ENCODE measurements around the gene FKTN.

The FKTN gene

DNA sequence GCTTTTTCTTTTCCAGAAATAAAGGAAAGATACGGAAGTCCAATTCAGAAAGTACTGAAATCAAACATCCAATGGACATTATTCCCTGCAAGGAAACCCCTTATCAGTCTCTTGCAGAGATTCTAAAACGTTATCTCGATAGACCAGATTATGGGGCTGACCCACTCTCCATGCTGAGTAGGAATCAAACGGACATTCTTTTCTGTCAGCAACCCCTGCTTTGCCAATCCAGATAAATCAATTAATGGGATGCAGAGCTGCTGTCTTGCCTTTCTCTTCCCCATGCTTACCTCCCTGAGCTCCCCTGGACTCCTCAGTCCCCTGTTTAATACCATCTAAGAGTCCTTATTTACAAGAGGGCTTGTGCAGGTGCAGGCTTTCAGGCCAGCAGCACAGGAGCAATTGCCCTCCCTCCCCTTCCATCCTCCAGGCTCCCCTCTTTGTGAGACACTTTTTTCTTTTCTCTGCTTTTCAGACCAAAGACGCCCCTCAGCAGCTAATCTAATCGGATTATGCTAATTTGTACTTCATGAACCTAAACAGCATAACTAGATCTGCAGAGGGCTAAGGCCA, 118.5 kb downstream of the FKTN start:
- in situ Hi-C loops (cut with MboI; ENCODE audit: low sequenced_read_pairs) = no loop called here

DNA sequence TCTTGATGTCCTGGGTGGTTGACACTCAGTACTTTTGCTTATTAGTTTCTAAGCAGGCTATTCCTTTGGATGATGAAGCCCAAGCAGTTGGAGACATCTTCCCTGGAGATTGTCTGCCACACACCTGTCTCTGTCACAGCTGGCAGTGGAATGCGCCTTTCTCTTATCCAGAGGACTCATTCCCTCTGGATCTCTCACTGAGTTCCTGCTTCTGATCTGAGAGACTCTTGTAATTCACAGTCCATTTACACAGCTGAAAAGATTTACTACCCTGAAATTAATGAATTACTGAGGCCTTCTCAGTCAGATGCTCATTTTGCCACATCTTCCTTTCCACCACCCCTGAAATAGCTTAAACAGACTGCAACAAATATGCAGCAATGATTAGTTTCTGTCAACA, 120.2 kb downstream of the FKTN start:
- in situ Hi-C loops (cut with MboI; ENCODE audit: low sequenced_read_pairs) = no loop called here

DNA sequence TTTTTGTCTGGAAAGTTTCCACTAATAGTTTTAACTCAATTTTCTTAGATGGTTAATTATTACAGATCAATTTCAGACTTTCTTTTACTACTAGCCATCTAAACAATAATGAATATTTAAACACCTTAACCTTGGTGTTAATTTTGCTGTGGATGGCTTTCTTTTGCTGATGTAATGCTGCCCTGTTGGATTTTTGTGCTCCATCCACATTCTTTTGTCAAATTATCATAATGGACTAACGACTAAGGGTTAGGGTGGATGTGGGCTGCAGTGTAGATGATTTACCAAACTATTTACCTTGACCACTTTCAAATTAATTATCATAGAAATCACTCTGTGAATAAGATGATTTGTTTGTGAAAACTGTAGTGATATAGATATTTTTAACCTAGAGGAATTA, 120.8 kb downstream of the FKTN start:
- in situ Hi-C loops (cut with MboI; ENCODE audit: low sequenced_read_pairs) = no loop called here

DNA sequence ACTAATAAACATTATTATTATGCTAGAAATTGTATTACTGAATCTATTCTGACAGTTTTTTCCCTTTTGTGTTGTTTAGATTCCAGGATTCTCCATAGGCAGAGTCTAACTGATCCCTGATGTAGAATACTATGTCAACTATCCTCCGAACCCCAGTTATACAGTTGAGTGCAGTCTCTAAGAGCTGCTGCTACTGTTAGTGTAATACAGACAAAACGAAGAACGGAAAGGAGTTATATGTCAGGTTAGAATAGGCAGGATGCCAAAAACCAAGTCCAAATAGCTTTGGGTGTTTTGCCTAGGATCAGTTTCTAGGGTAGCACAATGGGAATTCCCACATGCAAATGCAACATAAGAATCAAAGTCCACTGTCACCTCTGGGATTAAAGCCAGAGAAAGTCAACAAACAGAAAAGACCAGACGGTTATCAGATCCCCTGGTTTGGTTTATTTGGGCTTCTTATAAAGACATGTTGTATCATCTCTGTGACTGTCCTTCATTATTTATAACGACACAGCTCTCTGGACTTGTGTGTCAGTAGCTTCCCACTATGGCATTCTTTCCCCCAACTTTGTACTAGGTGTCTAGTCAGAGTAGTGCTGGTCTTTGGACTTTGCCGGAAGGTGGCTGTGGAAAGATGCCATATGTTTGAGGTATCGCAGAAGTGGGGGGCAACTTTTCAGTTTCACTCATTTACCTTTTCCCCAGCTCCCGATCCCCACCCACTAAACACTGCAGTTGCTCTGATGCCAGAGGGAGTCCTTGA, 121.5 kb downstream of the FKTN start:
- in situ Hi-C loops (cut with MboI; ENCODE audit: low sequenced_read_pairs) = no loop called here

DNA sequence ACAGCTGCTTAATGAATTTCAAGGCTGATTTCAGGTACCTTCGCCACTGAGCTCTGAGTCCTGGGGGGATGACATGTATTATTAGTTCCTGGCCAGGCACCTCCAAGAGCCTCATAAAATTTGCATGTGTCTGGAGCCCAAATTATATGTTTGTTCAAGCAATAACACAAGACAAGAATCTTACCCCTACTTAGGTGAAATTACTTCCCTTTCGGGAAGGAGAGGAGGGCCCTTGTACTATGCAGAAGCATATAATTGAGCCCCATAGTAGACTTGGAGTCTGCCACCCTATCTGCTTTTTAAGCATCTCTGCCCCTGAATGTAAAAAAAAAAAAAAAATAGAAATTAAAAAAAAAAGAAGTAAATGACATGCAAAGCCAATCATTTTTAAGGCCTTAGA, 123.4 kb downstream of the FKTN start:
- in situ Hi-C loops (cut with MboI; ENCODE audit: low sequenced_read_pairs) = no loop called here

DNA sequence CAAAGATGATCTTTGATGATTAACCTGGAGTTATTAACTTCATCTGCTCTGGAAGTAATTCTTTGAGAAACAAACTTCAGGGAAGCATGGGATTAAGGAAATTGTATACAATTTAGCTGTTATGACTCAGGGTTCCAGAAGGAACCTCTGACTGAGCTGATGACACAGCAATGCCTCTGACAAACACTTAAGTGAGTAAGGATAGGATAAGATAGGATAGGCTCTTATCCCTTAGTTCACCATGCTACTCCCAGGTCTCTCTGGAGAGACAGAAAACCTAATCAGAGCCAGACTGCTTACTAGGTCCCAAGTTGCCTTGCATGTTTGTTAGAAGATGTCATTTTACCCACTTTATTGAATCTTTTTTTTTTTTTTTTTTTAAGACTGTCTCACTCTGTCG, 123.8 kb downstream of the FKTN start:
- in situ Hi-C loops (cut with MboI; ENCODE audit: low sequenced_read_pairs) = no loop called here

DNA sequence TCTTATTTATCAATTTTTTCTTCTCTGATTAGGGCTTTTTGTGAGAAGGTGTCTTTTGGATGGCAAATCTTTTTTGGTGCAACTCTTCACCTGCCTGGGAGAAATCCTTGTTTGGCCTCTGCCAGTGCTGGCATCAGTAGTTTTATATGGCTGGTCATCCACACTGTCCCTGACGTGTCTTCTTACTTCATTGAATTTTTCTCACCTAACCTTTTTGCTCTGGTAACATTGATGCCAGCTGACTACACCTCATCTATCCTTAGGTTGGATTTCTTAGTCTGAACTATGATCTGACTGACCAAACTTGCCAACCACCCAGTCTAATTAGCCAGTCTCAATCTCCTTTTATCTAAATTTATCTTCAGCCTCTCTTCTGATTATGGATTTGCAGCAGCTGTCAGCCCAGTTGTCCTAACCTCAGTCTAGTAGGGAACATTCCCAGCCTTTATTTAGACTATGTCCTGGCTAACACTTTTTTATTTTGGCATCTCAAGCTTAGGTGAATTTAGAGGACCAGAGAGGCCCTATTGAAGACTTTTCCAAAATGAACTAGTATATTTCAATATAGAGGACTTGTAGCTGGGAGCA, 125.9 kb downstream of the FKTN start:
- in situ Hi-C loops (cut with MboI; ENCODE audit: low sequenced_read_pairs) = no loop called here

DNA sequence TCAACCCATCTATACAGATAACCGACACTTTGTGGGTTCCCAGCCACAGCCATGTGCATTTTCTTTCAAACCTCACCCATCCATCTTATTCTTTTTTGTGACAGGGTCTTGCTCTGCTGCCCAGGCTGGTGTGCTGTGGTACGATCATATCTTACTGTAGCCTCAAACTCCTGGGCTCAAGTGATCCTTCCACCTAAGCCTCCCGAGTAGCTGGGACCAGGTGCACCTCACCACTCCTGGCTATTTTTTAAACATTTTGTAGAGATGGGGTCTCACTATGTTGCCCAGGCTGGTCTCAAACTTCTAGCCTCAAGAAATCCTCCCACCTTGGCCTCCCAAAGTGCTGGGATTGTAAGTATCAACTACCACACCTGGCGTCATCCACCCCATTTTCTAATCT, 129.0 kb downstream of the FKTN start:
- in situ Hi-C loops (cut with MboI; ENCODE audit: low sequenced_read_pairs) = no loop called here

All from hTERT RPE-1 (cell line).